NB4 (cell line): ENCODE data around the gene FBXO7.

Experiments
- CTCF ChIP-seq: IDR thresholded peaks from one replicate; pipeline ENCODE4 v1.5.1; 2012; ENCODE audit warnings: low read depth, low read length
- MYC ChIP-seq: IDR thresholded peaks from 2 replicates; pipeline ENCODE4 v1.6.1; 2011; ENCODE audit warnings: low read depth, low read length
- POLR2A ChIP-seq: IDR thresholded peaks from 2 replicates; pipeline ENCODE4 v1.6.1; 2011; ENCODE audit warnings: mild to moderate bottlenecking; ENCODE audit not compliant: insufficient read length; ENCODE audit errors: extremely low read depth
- TF ChIP-seq, protein P1 (sequence below): IDR thresholded peaks from 2 replicates; pipeline ENCODE4 v1.6.1; 2011; ENCODE audit warnings: low read depth, low read length

DNA sequence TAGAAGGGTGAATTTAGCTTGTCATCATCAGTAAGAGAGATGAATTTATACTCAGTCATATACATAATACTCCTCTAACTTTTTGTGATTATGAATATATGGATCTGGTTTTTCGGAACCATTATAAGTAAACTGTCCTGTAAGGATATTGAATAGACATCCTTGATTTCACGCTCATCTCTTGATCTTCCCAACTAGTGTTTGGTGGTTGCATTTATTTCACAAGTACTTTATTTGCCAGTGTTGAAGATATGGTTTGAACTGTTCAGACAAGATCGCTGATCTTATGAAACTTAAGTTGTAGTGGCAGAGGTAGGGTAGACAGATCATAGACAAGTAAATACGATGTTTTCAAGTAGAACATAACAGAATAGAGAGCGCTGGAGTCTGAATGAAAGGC, 3.0 kb downstream of the FBXO7 start:
- TF ChIP-seq CTCF (no peak), POLR2A (no peak), MYC (no peak)
- TF ChIP-seq, protein P1, sequence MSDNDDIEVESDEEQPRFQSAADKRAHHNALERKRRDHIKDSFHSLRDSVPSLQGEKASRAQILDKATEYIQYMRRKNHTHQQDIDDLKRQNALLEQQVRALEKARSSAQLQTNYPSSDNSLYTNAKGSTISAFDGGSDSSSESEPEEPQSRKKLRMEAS, result no peak
